Karpas-422 (cell line): ENCODE data around the gene CIAO2B. TPM values are rescaled to one million over a fixed set of nuclear protein-coding genes. Genes with fewer than 3 reads are reported as not detected.

Experiments
- DNase-seq: peaks from one replicate; pipeline ENCODE4 v3.0.0-alpha.2; 2015
- H2AFZ ChIP-seq: fragments of 200-600 bp; sonication (generic); 2 replicates; pipeline ENCODE4 v1.6.1; 2014; ENCODE audit warnings: antibody characterized with exemption, low read length, mixed read lengths
- H3K27ac ChIP-seq: fragments of 200-600 bp; sonication (generic); 2 replicates; pipeline ENCODE4 v1.5.1; 2014; ENCODE audit warnings: mild to moderate bottlenecking, low read length, moderate library complexity
- H3K27me3 ChIP-seq: fragments of 200-600 bp; sonication (generic); 2 replicates; pipeline ENCODE4 v1.6.1; 2014; ENCODE audit warnings: low read length, mixed read lengths
- H3K36me3 ChIP-seq: fragments of 200-600 bp; sonication (generic); 2 replicates; pipeline ENCODE4 v1.6.1; 2014; ENCODE audit warnings: low read length, mixed read lengths; ENCODE audit not compliant: insufficient read depth
- H3K4me1 ChIP-seq: fragments of 200-600 bp; sonication (generic); 2 replicates; pipeline ENCODE4 v1.6.1; 2014; ENCODE audit warnings: mild to moderate bottlenecking, low read length, mixed read lengths
- H3K4me2 ChIP-seq: fragments of 200-600 bp; sonication (generic); 2 replicates; pipeline ENCODE4 v1.6.1; 2014; ENCODE audit warnings: low read length, low read depth, mild to moderate bottlenecking; ENCODE audit not compliant: poor library complexity, severe bottlenecking
- H3K4me3 ChIP-seq: fragments of 200-600 bp; sonication (generic); 2 replicates; pipeline ENCODE4 v1.5.1; 2014; ENCODE audit warnings: mild to moderate bottlenecking, antibody characterized with exemption, low read length, mixed read lengths
- H3K79me2 ChIP-seq: fragments of 200-600 bp; sonication (generic); 2 replicates; pipeline ENCODE4 v1.6.1; 2014; ENCODE audit warnings: mild to moderate bottlenecking, low read length, mixed read lengths
- H3K9ac ChIP-seq: fragments of 200-600 bp; sonication (generic); 2 replicates; pipeline ENCODE4 v1.6.0; 2014; ENCODE audit warnings: low read length
- H3K9me2 ChIP-seq: fragments of 200-600 bp; sonication (generic), shearing (Covaris generic); replicated peaks from 2 replicates; pipeline ENCODE4 v1.6.0; 2014; ENCODE audit warnings: mild to moderate bottlenecking, low read length, moderate library complexity; ENCODE audit not compliant: insufficient read depth
- H3K9me3 ChIP-seq: fragments of 300-700, 200-600 bp; sonication (generic); 2 replicates; pipeline ENCODE4 v1.6.1; 2014; ENCODE audit warnings: low read length, mixed read lengths
- H4K20me1 ChIP-seq: fragments of 200-600 bp; sonication (generic); 2 replicates; pipeline ENCODE4 v1.6.1; 2014; ENCODE audit warnings: mild to moderate bottlenecking, antibody characterized with exemption, low read length, low read depth; ENCODE audit not compliant: insufficient read depth
- total RNA-seq: library from RNA; depleted of rRNA; stranded (reverse); fragments of >200 nt; shearing (Covaris generic); gene quantifications from 2 replicates; pipeline ENCODE4 v1.2.3, GENCODE V29; 2014; ENCODE audit warnings: low replicate concordance

Gene CIAO2B
- total RNA-seq, 1 experiment from 2014 or later = 121 TPM

- Histone ChIP-seq H3K79me2 (no peaks in the 10 kb centered on the region), H3K27ac (no peak within 1 kb of the TSS), H3K4me3 (no peak within 1 kb of the TSS), H3K9me2 (no peaks in the 10 kb centered on the region), H3K9me3 (no peaks in the 10 kb centered on the region), H3K4me2 (no peak within 1 kb of the TSS), H3K9ac (no peak within 1 kb of the TSS), H4K20me1 (no peaks in the 10 kb centered on the region), H3K4me1 (peaks cover 8% of the 10 kb centered on the region), H3K27me3 (no peaks in the 10 kb centered on the region), H2AFZ (no peak within 1 kb of the TSS), H3K36me3 (no peaks in the 10 kb centered on the region)
- DNase-seq = no peak
Measured at GRCh38 chr16:66925322-66925840, 8.8 kb downstream of the CIAO2B start, which contains the start of gene RRAD. RRAD (minus strand) TSS chr16:66925535; CDS start chr16:66925179, 356 bp downstream.

GRCh38 chr16:66924527-66925321 lies 9.5 kb downstream of the CIAO2B start:
- H3K4me1 ChIP-seq = peaks cover 8% of the 10 kb centered on the region
- no peaks in the 10 kb centered on the region for H3K79me2 ChIP-seq
- no peaks in the 10 kb centered on the region for H3K9me2 ChIP-seq
- no peak overlapping the region for H3K4me2 ChIP-seq
- H3K9me3 ChIP-seq = no peaks in the 10 kb centered on the region
- no peak overlapping the region for H3K4me3 ChIP-seq
- H3K27me3 ChIP-seq = no peaks in the 10 kb centered on the region
- H3K36me3 ChIP-seq = no peaks in the 10 kb centered on the region
- no peaks in the 10 kb centered on the region for H4K20me1 ChIP-seq
- no peak for DNase-seq
- H2AFZ ChIP-seq = no peak overlapping the region
- H3K27ac ChIP-seq = no peak overlapping the region
- no peak overlapping the region for H3K9ac ChIP-seq

- Histone ChIP-seq H3K9ac (no peak overlapping the region), H3K36me3 (no peaks in the 10 kb centered on the region), H2AFZ (no peak overlapping the region), H3K4me1 (peaks cover 8% of the 10 kb centered on the region), H3K27me3 (no peaks in the 10 kb centered on the region), H3K27ac (no peak overlapping the region), H3K9me2 (no peaks in the 10 kb centered on the region), H3K79me2 (no peaks in the 10 kb centered on the region), H3K4me2 (no peak overlapping the region), H3K4me3 (no peak overlapping the region), H4K20me1 (no peaks in the 10 kb centered on the region), H3K9me3 (no peaks in the 10 kb centered on the region)
- no peak for DNase-seq
Measured at GRCh38 chr16:66923866-66924265, 10.3 kb downstream of the CIAO2B start.

DNA sequence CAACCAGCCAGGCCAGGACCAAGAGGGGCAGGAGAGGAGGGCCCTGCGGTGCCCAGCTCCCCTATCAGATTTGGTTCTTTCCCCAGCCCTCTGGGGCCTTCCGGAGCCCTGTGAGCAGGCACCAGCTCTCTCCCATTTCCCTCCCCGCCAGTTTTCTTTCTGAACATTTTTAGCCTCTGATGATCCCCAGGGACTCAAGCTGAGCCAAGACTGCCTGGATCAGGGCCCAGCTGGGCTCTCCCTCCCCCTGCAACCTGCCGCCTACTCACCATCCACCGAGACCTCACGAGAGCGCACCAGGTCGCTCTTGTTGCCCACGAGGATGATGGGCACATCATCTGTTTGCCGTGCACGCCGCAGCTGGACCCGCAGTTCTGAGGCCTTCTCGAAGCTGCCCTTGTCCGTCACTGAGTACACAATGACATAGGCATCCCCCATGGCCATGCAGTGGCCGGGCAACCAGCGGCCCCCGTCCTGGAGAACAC lies 10.9 kb downstream of the CIAO2B start:
- no peaks in the 10 kb centered on the region for H3K27me3 ChIP-seq
- no peak overlapping the region for H3K9ac ChIP-seq
- H3K79me2 ChIP-seq = no peaks in the 10 kb centered on the region
- DNase-seq = no peak
- H4K20me1 ChIP-seq = no peaks in the 10 kb centered on the region
- H3K4me3 ChIP-seq = no peak overlapping the region
- no peaks in the 10 kb centered on the region for H3K9me3 ChIP-seq
- H3K4me2 ChIP-seq = no peak overlapping the region
- H3K4me1 ChIP-seq = peaks cover 8% of the 10 kb centered on the region
- no peaks in the 10 kb centered on the region for H3K9me2 ChIP-seq
- H3K36me3 ChIP-seq = no peaks in the 10 kb centered on the region
- H3K27ac ChIP-seq = no peak overlapping the region
- H2AFZ ChIP-seq = no peak overlapping the region

- no peak overlapping the region for H2AFZ ChIP-seq
Measured at GRCh38 chr16:66921729-66922450, 12.3 kb downstream of the CIAO2B start.

GRCh38 chr16:66920924-66921680 lies 13.1 kb downstream of the CIAO2B start:
- no peaks in the 10 kb centered on the region for H3K9me3 ChIP-seq
- no peaks in the 10 kb centered on the region for H3K36me3 ChIP-seq
- H3K4me3 ChIP-seq = no peak overlapping the region
- no peaks in the 10 kb centered on the region for H3K79me2 ChIP-seq
- H3K9ac ChIP-seq = no peak overlapping the region
- H3K4me1 ChIP-seq = no peaks in the 10 kb centered on the region
- H3K4me2 ChIP-seq = no peak overlapping the region
- no peak overlapping the region for H3K27ac ChIP-seq
- no peaks in the 10 kb centered on the region for H4K20me1 ChIP-seq
- H2AFZ ChIP-seq = no peak overlapping the region
- DNase-seq = no peak
- H3K27me3 ChIP-seq = no peaks in the 10 kb centered on the region
- no peaks in the 10 kb centered on the region for H3K9me2 ChIP-seq

More at GRCh38 chr16:66921729-66922450, 12.3 kb downstream of the CIAO2B start:
- no peak overlapping the region for H3K9ac ChIP-seq
- no peak for DNase-seq
- H3K36me3 ChIP-seq = no peaks in the 10 kb centered on the region
- H4K20me1 ChIP-seq = no peaks in the 10 kb centered on the region
- H3K9me2 ChIP-seq = no peaks in the 10 kb centered on the region
- H3K79me2 ChIP-seq = no peaks in the 10 kb centered on the region
- no peak overlapping the region for H3K27ac ChIP-seq
- no peak overlapping the region for H3K4me3 ChIP-seq
- peaks cover 3% of the 10 kb centered on the region for H3K4me1 ChIP-seq
- H3K27me3 ChIP-seq = no peaks in the 10 kb centered on the region
- H3K9me3 ChIP-seq = no peaks in the 10 kb centered on the region
- no peak overlapping the region for H3K4me2 ChIP-seq

GRCh38 chr16:66920299-66920590 lies 14.0 kb downstream of the CIAO2B start:
- no peaks in the 10 kb centered on the region for H3K79me2 ChIP-seq
- H3K4me1 ChIP-seq = no peaks in the 10 kb centered on the region
- H3K27ac ChIP-seq = no peak overlapping the region
- H3K9ac ChIP-seq = no peak overlapping the region
- no peaks in the 10 kb centered on the region for H3K9me3 ChIP-seq
- DNase-seq = no peak
- H3K9me2 ChIP-seq = no peaks in the 10 kb centered on the region
- no peak overlapping the region for H2AFZ ChIP-seq
- H3K27me3 ChIP-seq = no peaks in the 10 kb centered on the region
- H4K20me1 ChIP-seq = no peaks in the 10 kb centered on the region
- no peak overlapping the region for H3K4me2 ChIP-seq
- no peaks in the 10 kb centered on the region for H3K36me3 ChIP-seq
- no peak overlapping the region for H3K4me3 ChIP-seq
